ENCODE data around the gene AAK1. TPM values are rescaled to one million over a fixed set of nuclear protein-coding genes. Genes with fewer than 3 reads are reported as not detected.

The AAK1 gene
- total RNA-seq, 1 donor from 2014 or later = 48.6 TPM

DNA sequence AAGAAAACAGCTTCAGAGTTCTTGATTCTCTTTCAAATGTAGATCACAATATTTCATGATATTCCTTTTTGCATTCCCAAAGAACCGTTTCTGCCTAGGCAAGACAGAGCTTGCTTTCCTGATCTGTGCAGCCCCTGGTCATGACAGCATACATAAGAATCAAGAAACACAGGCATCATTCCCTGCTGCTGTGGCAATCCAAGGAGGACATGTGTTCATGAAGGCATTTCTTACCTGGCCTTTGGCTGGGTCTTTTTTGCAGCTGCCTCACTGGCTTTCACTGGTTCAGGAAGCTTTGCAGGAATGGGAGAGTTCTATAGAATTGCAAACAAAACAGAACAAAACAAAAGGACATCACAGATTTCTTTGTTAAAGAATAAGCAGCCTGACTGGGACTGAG, 118.7 kb downstream of the AAK1 start:
- no peak for DNase-seq (ENCODE audit: extremely low spot score in 2 of 2)
- H3K27me3 ChIP-seq = no peaks in the 10 kb centered on the region
- no peak overlapping the region for H3K4me3 ChIP-seq
- intact Hi-C loops (cut with DNase I) = no loop called here
- H3K9me3 ChIP-seq = no peaks in the 10 kb centered on the region
- no peak overlapping the region for H3K27ac ChIP-seq
- no peaks in the 10 kb centered on the region for H3K4me1 ChIP-seq
- peaks cover 0 to 28% of the 10 kb centered on the region in 2 donors for H3K36me3 ChIP-seq
- TF ChIP-seq POLR2AphosphoS5 (IDR thresholded peaks at IDR 0.05; ENCODE audit: insufficient read depth in 1 of 2, low read depth in 1 of 2) = no peak
- TF ChIP-seq, protein P1, sequence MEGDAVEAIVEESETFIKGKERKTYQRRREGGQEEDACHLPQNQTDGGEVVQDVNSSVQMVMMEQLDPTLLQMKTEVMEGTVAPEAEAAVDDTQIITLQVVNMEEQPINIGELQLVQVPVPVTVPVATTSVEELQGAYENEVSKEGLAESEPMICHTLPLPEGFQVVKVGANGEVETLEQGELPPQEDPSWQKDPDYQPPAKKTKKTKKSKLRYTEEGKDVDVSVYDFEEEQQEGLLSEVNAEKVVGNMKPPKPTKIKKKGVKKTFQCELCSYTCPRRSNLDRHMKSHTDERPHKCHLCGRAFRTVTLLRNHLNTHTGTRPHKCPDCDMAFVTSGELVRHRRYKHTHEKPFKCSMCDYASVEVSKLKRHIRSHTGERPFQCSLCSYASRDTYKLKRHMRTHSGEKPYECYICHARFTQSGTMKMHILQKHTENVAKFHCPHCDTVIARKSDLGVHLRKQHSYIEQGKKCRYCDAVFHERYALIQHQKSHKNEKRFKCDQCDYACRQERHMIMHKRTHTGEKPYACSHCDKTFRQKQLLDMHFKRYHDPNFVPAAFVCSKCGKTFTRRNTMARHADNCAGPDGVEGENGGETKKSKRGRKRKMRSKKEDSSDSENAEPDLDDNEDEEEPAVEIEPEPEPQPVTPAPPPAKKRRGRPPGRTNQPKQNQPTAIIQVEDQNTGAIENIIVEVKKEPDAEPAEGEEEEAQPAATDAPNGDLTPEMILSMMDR (IDR thresholded peaks at IDR 0.05) = no peak

GRCh38 chr2:69521747-69522146, 121.8 kb downstream of the AAK1 start:
- Histone ChIP-seq H3K4me3 (no peak overlapping the region), H3K36me3 (peaks cover 0 to 32% of the 10 kb centered on the region in 2 donors), H3K9me3 (no peaks in the 10 kb centered on the region), H3K27me3 (no peaks in the 10 kb centered on the region), H3K27ac (no peak overlapping the region), H3K4me1 (no peaks in the 10 kb centered on the region)
- TF ChIP-seq, protein P1 (IDR thresholded peaks at IDR 0.05) = no peak
- no peak for TF ChIP-seq POLR2A (IDR thresholded peaks at IDR 0.05)
- no peak for TF ChIP-seq POLR2AphosphoS5 (IDR thresholded peaks at IDR 0.05; ENCODE audit: insufficient read depth in 1 of 2, low read depth in 1 of 2)
- intact Hi-C loops (cut with DNase I) = no loop called here
- no peak for DNase-seq (ENCODE audit: extremely low spot score in 2 of 2)

- Histone ChIP-seq H3K4me3 (no peak overlapping the region), H3K27me3 (no peaks in the 10 kb centered on the region), H3K4me1 (no peaks in the 10 kb centered on the region), H3K36me3 (peaks cover 0 to 36% of the 10 kb centered on the region in 2 donors), H3K9me3 (no peaks in the 10 kb centered on the region), H3K27ac (no peak overlapping the region)
- TF ChIP-seq, protein P1 (IDR thresholded peaks at IDR 0.05) = no peak
- TF ChIP-seq POLR2AphosphoS5 (IDR thresholded peaks at IDR 0.05; ENCODE audit: insufficient read depth in 1 of 2, low read depth in 1 of 2) = no peak
- TF ChIP-seq POLR2A (IDR thresholded peaks at IDR 0.05) = no peak
- intact Hi-C loops (cut with DNase I) = loop anchor here (1.0 kb wide), 1 partner anchor 31 kb away; no protein-coding TSS in a partner anchor
- no peak for DNase-seq (ENCODE audit: extremely low spot score in 2 of 2)
These were observed 124.7 kb downstream of the AAK1 start for GRCh38 chr2:69518841-69519240.

- H3K27me3 ChIP-seq = no peaks in the 10 kb centered on the region
- no peak overlapping the region for H3K27ac ChIP-seq
- peaks cover 0 to 48% of the 10 kb centered on the region in 2 donors for H3K36me3 ChIP-seq
- no peaks in the 10 kb centered on the region for H3K4me1 ChIP-seq
- TF ChIP-seq, protein P1 (IDR thresholded peaks at IDR 0.05) = no peak
- TF ChIP-seq POLR2A (IDR thresholded peaks at IDR 0.05) (no peak), POLR2AphosphoS5 (IDR thresholded peaks at IDR 0.05; ENCODE audit: insufficient read depth in 1 of 2, low read depth in 1 of 2) (no peak)
- no peaks in the 10 kb centered on the region for H3K9me3 ChIP-seq
- intact Hi-C loops (cut with DNase I) = no loop called here
- DNase-seq (ENCODE audit: extremely low spot score in 2 of 2) = no peak
- H3K4me3 ChIP-seq = no peak overlapping the region
These were observed 126.1 kb downstream of the AAK1 start for GRCh38 chr2:69517410-69517809.

DNA sequence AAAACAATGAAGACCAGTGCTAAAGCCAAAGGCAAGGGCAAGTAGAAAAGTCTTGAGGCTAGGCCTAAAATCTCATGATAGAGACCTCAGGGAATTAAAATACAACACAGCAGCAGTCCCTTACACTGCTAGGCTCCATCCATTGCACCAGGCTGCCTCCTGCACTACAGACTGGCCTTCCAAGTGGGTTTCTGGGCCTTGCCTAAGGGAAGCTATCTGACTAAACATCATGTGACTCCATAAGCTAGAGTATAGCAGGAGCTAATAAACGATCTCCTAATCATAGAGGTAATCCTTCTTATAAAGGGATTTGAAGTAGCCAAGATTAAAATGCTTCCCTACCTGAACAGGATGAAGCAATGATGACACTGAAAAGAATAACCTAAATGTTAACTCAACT, 128.7 kb downstream of the AAK1 start:
- no peak for TF ChIP-seq POLR2AphosphoS5 (IDR thresholded peaks at IDR 0.05; ENCODE audit: insufficient read depth in 1 of 2, low read depth in 1 of 2)
- no peak for TF ChIP-seq POLR2A (IDR thresholded peaks at IDR 0.05)
- no peak overlapping the region for H3K4me3 ChIP-seq
- peaks cover 0 to 60% of the 10 kb centered on the region in 2 donors for H3K36me3 ChIP-seq
- H3K4me1 ChIP-seq = no peaks in the 10 kb centered on the region
- no peaks in the 10 kb centered on the region for H3K9me3 ChIP-seq
- DNase-seq (ENCODE audit: extremely low spot score in 2 of 2) = no peak
- H3K27me3 ChIP-seq = no peaks in the 10 kb centered on the region
- intact Hi-C loops (cut with DNase I) = no loop called here
- H3K27ac ChIP-seq = no peak overlapping the region
